GM19099 (cell line): Measurements from ENCODE around the gene USF1.

Source experiments
- POLR2A ChIP-seq: IDR thresholded peaks from 3 replicates; pipeline ENCODE4 v1.6.1; 2011; ENCODE audit warnings: low read depth; ENCODE audit not compliant: insufficient read length; ENCODE audit errors: extremely low read depth

The USF1 gene

DNA sequence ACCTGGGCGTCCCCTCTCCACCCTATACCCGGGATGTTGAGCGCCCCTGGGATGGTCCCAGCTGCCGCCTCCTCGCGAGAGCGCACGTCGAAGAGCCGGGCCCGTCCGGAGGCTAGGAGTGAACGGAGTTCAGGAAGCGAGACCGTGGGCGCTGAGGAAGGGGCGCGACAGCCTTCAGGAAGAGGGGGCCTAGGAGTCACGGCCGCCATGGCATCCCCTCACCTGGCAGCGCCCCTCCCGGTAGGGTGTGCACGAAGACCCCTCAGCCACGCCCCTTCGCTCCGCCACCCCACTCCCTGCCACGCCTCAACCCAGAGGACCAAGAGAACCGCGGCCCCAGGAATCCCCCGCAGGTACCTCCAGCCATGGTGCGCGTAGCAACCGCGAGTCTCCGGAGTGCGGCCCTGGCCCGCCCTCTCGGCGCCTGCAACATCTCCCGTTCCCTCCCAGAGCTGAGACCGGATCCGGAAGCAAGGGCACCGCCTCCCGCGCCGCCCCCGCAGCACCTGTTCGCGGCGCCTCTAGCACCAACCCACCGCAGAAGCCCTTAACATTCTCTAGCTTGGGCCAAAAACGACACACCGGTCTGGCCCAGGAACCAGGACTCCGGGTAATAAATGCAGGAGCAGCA lies 7.1 kb downstream of the USF1 start, which contains the start of gene TSTD1:
Gene TSTD1 (minus strand): TSS at position 442 of the 631 bp plus-strand sequence. CDS start 75 bp downstream, at position 367.
- TF ChIP-seq POLR2A = peak; percentile 72

DNA sequence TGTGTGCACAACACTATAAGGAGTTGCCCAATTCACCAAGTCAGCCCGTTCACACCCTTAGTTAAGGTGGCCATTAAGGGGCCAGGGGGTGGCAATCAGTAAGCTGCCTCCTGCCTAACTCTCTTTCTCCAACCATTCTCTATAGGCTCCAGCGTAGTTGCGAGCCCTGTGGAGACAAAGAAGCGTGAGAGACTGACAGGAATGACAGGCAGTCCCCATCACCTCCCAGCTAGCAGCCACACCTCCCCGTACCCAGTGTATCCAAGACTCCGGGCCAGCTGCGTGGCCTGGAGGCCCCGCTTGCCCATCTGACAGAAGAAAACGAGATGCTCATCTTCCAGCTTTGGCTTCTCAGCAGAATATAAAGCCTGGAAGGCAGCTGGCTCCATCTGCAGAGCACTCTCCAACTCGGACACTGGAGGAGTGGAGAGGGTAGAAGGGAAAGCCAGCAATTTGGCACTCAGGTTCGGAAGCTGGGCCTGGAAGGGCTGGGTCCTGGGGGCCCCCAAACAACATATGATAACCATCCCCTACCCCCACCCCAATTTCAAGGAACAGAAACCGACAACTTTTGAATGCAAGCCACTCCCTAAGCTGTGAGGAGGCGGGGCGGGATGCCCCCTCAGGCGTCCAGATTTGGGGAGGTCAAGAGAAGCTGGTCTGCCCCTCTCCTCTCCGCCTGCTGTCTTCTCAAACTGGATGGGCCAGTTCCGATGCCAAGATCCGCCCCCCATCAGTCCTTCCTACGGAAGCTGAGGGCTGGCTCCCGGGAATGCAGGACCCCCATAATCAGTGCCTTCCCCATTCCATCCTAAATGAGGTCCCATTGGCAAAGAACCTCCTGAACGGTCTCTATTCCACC lies 7.9 kb downstream of the USF1 start:
- no peak for TF ChIP-seq POLR2A

DNA sequence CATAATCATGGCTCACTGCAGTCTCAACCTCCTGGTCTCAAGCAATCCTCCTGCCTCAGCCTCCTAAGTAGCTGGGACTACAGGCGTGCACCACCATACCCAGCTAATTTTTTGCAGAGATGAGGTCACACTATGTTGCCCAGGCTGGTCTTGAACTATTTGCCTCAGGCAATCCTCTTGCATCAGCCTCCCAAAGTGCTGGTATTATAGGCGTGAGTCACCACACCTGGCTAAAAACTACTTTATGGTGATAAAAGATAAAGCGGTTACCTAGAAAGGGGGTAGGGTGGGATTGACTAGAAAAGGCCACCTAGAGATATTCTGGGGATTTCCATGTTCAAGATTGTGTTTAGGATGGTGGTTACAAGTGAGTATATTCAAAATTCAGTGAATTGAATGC lies 12.0 kb downstream of the USF1 start:
- TF ChIP-seq POLR2A = no peak

DNA sequence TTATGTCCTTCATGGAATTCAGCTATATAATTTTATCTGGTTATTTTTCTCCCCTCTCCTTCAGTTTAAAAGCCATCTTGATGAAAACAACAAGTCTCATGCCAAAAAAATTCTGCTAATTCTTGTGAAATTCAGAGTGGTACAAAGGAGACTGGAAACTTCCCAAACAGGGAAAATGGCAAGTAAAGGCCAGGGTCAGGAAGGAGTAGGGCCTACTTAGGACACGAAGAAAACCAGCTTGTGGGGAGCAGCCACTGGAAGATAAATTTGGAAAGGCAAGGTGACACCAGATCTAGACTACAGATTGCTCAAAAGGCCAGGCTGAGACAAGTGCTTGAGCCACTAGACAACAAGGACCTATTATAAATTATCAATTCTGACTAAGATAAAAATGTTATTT lies 13.4 kb downstream of the USF1 start:
- no peak for TF ChIP-seq POLR2A

DNA sequence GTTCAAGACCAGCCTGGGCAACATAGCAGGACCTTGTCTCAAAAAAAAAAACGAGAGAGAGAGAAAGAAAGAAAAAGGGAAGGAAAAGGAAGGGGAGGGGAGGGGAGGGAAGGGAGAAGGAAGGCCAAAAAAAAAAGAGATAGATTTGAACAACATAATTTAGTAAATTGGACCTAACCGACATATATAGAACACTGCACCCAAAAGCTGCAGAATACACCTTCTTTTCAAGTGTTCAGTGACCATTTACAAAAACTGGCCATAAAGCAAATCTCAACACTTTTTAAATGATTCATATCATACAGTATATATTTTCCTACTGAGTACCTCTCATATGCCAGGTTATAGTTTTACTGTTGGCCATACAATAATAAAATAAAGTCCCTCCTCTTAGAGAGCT lies 13.9 kb downstream of the USF1 start:
- TF ChIP-seq POLR2A = no peak

DNA sequence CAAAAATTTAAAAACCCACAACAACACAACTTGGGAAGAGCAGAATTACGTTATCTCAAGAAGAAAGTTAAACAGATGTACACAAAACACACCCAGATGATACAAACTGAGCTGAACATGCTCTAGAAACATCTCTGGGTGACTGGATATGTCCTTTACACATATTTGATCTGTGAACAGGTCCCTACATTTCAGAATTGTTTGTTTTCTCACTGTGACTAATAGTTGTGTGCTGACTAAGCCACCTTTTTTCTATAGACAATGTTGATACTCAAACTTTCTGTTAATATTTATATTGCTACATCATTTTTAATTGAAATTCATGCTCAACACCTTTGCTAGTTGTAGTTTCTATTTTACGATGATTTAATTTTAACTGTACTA lies 23.8 kb downstream of the USF1 start:
- no peak for TF ChIP-seq POLR2A

DNA sequence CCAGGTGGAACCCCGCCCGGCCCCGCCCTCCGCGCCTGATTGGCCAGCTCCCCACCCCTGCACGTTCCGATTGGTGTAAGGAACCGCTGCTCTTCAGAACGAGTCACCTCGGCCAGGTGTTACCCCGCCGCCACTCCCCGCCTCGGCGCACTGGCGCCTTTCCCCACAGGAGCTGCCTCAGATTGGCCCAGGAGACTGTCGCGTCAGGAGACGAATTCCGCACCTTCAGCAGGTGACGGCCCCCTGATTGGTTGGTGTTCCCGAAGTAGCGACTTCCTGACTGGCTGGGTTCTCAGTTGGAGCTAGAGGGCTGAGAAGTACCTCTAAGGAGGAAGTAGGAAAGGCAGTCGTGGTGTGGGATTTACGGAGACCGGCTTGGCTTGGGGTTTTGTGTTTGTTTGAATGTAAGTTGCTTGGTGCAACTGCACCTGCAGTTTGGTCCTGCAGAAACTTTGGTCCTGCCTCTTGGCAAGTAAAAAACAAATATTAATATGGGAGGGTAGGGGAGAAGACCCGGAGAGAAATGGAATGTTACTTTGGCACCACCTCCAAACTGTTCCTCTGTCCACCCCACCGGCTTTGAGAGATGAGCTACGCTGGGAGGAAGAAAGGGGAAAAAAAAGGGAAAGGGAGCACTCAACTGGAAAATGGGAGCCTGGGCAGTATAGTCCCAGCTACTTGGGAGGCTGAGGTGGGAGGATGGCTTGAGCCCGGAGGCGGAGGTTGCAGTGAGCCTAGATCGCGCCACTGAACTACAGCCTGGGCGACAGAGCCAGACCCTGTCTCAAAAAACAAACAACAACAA lies 24.4 kb downstream of the USF1 start:
- peak; percentile 59 for TF ChIP-seq POLR2A

DNA sequence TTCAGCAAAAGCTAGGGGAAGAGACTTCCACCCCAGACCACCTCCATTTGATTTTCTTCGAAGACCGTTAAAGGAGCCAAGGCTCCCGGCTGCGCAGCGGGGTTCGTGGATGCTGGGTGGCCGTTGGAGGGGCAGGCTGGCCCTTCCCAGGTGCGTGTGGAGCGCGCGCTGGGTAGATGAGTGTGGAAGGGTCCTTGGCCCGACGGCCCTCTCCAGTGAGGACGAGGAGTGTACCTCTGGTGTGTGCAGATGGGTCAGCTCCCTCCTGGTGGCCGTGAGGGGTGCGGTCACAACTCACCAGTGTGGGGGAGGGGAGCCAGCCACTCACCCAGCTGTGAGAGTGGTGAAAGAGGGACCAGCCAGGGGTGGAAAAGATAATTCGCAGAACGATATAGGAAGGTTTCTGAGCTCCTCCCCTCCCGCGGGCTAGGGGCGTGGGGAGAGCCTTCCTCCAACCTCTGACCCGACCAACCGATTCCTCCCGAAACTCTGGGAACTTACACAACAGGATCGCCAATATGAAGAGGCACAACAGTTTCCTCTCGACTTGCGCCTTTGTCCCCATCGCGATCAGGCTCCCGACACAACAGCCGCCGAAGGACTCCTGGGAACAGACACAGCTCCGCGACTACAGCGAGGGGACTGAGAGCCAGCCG lies 25.1 kb downstream of the USF1 start, which contains the start of gene F11R:
Gene F11R (minus strand): TSS at position 644 of the 656 bp plus-strand sequence. CDS start 79 bp downstream, at position 565.
- no peak for TF ChIP-seq POLR2A

DNA sequence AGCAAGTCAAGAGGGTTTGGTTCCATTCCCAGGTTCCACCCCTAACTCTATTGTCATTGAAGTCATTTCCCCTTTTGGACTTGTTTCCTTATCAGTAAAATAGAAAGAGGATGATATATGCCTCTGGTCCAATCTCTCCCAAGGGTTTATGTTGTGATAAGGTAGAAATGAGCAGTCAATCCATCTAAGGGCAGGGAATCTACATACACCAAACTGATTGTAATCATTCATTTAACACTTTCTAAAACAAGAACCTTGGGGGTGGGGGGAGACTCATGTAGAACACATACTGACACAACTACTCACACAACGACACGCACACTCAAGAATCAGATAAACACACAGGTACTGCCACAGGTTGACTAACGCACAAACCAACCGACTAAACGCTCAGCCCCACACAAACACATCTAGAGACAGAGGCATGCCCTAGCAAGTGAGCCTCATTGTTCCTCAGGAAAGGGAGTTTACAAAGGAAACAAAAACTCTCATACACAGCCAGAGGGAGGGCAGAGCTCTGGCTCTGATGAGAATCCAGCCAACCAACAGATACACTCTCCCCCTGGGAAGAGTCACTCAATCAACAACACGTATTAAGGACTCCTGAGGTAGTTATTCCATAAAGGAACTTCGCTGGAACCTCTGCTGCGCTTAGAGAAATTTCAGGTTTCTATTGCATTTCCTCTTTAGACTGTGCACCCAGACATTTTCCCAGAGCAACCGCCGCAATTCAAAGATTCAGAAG lies 25.9 kb downstream of the USF1 start:
- TF ChIP-seq POLR2A = no peak

DNA sequence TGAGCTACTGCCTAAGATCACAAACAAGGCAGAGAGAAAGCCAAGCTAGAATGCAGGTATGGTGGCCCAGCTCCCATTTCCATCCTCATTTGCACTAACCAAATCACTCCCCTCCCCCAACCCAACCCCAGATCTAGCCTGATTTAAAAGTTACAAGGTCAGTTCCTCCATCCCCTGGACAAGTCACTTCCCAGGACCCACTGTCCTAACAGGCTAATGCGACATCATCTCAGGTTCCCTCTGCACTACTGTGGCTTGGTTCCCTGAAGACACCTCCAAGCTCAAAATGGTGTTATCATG lies 27.2 kb downstream of the USF1 start:
- TF ChIP-seq POLR2A = no peak

DNA sequence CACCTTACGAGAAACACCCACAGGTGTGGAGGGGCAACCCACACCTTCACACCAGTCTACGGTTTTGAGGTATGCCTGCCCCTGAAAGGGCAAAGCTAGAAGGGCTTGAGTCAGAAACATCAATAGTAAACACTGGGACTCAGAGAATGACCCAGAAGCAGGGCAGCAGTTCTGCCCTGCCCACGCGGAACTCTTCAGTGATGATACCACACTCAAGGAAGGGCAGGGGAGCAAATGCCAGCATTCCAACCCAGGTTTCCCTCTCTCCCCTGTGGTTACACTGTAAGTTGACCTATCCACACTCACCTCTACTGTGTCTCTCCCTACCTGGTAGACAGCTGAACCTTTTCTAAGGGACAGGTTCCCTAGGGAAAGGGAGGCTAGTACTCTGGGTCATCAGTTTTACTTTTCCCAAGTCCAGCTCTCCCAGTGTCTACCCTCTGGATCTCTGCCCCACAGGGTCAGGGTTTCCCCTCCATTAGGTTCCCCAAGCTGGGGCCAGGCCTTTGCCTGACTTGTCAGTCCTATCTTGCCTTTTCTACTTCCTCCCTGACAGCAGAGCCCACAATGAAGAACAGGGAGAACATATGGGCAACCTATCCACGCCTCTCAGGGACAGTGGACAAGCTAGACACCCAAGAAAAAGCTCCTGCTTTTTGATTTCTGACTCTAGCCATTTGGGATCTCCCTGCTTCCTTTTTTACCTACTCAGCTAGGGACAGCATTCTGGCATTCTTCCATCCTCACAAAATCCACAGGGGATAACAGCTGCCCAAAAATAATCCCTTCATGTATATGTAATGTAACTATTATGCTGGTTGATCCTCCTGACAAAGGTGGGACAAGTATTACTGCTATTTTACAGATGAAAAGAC lies 27.8 kb downstream of the USF1 start:
- TF ChIP-seq POLR2A = no peak

DNA sequence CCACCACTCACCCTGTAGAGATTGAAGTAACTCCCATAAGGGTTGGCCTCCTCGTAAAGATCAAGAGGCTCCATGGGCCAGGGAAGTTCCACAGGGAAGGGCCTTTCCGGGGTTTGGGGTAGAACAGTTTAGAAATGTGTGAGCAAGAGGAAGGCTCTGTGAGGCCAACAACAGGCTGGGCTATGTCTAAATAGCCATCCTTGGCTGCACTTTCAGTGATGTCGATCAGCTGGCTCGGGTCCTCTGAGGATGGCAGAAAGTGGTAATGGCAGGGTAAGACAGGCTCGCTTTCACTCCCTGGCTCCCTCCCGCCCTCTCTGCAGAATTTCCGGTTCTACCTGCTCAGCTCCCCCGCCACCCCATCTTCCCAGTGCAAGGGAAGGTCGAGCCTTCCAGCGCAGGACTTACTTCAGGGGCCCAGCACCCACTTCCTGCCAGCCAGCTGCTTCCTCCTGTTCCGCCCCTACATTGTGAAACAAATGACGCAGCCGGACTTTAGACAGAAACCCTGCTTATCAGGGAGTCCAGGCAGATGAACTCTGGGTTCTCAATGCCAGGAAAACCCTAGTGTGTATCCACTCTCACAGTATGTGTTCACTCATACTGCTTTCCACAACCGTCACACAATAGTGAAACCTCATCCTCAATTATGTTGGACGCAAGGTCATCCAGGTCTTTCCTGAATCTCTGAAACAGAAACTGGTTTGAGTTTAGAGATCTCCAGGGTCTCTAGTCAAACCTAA lies 32.1 kb downstream of the USF1 start:
- TF ChIP-seq POLR2A = peak; percentile 65

DNA sequence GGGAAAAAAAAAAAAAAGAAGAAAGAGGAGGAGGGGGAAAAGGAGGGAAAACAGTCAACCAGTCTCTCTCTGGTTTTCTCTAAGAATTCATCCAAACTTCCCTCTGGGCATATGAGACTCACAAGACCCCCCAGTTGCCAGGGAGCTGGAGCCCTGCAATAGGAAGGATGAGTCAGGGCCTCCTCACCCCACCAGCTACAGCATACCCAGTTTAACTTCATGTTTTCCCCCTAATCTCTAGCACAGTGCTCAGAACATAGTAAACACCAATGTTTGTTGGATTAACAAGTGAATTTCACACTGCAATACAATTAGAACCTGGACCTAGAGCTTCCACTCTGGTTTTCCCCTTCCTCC lies 32.7 kb downstream of the USF1 start:
- TF ChIP-seq POLR2A = no peak

DNA sequence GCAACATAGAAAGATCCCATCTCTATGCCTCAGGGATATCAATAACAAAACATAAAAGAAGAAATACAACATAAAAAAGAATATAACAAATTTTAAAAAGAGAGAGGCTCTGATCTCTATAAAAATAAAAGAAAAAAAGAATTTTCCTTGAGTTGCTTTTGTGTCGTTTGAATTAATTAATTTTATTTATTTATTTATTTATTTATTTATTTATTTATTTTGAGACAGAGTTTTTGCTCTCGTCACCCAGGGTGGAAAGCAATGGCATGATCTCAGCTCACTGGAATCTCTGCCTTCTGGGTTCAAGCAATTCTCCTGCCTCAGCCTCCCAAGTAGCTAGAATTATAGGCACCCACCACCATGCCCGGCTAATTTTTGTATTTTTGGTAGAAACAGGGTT lies 33.4 kb downstream of the USF1 start:
- TF ChIP-seq POLR2A = no peak
